ENCODE measurements around the gene OPA3.

OPA3 gene

GRCh38 chr19:45598267-45599001 lies 13.8 kb upstream of the OPA3 start:
- DNase-seq (ENCODE audit: low spot score): no peak

- no peak for DNase-seq (ENCODE audit: low spot score)
Measured at GRCh38 chr19:45597425-45598111, 13.0 kb upstream of the OPA3 start.

DNA sequence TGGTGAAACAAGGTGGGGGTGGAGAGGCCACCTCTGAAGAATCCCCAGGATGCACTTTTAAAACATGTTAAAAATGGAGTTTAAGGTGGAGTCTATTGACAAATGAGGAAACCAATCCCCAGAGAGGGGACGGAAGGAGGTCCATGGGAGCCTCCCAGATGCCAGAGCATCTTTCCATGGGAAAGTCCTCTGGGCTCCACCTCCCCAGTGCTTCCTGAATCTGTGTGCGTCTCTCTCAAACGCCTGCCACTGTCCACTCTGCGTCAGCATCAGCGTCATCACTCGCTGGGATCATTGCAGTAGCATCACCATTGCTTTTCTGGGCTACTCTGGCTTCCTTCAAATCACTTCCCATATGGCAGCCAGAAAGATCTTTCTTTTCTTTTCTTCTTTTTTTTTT lies 11.2 kb upstream of the OPA3 start:
- no peak for DNase-seq (ENCODE audit: low spot score)

DNA sequence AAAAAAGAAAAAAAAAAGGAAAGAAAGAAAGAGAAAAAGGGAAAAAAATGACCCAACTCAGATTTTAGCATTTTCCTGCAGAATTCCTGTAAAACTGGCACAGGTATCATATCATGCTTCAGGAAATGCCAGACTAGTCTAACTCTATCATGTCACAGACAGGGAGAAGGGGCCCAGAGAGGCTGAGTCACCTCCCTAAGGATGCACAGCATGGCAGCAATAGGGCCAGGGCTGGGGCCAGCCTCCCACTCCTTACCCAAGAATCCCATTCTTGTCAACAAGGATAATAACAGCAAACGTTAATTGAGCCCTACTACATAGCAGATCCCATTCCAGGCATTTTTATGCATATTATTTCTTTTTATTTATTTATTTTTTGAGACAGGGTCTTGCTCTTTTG lies 8.9 kb upstream of the OPA3 start:
- no peak for DNase-seq (ENCODE audit: low spot score)

DNA sequence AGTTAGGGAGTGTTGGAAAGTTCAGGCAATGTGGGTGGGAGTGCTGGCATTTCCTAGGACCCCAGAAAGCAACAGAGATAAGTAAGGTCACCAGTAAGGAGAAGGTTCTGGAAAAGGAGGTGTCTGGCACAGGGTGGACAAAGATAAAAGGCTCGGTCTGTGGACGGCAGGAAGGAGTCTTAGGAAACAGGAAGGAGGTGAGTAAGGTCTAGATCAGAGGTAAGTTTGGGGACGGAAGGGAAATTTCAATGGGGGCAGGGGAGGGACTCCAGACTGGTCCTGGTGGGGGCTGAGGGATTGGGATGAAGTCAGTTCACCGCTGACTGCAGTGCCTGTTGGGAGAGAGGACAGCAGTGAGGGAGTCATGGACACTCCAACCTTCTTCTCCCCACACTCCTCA lies 7.8 kb upstream of the OPA3 start:
- DNase-seq (ENCODE audit: low spot score): no peak

GRCh38 chr19:45591638-45592005 lies 7.0 kb upstream of the OPA3 start:
- no peak for DNase-seq (ENCODE audit: low spot score)

DNA sequence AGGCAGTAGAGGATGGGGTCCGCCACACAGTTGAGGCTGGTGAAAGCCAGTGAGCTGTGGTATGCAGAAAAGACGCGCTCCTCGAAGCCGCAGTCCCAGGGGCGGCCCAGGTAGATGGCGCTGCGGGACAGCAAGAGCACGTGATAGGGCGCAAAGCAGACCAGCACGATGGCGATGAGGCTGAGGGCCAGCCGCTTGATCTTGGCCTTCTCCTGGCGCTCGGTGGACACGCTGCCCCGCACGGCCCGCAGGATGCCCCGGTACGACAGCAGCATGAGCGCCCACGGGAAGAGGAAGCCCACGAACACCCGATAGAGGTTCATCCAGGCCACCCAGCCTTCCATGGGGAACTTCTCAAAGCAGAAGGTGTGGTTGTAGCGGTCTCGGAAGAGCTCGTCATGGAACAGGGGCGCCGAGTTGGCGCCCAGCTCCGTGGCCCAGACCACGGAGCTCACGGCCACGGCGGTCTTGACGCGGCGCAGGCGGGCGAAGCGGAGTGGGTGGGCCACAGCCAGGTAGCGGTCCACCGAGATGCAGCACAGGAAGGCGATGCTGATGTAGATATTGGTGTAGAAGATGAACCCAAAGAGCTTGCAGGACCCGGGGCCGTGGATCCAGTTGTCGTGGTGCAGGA lies 6.5 kb upstream of the OPA3 start:
- DNase-seq (ENCODE audit: low spot score): peak; percentile 67

- DNase-seq (ENCODE audit: low spot score): no peak
Measured at GRCh38 chr19:45590300-45591003, 5.8 kb upstream of the OPA3 start.

DNA sequence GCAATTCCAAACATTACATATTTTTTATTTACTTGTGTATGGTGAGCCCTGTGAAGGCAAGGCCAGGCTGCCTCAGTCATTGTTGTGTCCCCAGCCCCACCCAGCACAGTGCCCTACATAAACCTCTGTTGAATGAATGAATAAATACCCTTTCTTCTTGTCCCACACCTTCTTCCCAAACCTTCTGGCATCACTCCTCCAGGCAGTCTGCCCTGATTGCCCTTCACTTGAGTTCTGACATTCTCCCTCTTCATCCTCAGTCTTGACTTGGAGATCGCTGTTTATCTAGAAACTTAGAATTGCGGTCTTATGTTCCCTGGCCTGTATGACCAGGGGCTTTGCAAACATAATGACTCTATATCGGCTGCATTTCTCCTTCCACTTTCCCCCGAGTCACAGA lies 5.2 kb upstream of the OPA3 start:
- no peak for DNase-seq (ENCODE audit: low spot score)

DNA sequence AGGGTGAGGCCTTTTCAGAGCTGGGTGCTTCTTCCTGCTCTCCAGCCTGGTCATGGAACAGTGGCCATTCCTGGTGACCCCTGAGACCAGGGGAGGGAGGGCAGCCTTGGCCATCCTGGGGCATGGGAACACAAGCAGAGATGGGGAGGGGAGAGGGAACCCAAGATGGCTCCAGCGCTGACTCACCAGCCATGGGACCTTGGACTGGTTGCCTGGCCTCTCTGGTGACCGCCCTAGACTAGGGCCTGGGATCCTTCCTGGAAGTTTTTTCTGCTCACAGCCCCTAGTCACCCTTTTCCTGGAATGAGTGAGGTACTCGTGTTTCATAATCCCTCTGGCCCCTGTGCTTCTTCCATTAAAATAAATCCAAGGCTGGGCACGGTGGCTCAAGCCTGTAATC lies 3.3 kb upstream of the OPA3 start:
- no peak for DNase-seq (ENCODE audit: low spot score)

GRCh38 chr19:45585158-45585577 lies 566 bp upstream of the OPA3 start:
- no peak for DNase-seq (ENCODE audit: low spot score)

GRCh38 chr19:45581576-45581975 lies 3.0 kb downstream of the OPA3 start:
- no peak for DNase-seq (ENCODE audit: low spot score)

DNA sequence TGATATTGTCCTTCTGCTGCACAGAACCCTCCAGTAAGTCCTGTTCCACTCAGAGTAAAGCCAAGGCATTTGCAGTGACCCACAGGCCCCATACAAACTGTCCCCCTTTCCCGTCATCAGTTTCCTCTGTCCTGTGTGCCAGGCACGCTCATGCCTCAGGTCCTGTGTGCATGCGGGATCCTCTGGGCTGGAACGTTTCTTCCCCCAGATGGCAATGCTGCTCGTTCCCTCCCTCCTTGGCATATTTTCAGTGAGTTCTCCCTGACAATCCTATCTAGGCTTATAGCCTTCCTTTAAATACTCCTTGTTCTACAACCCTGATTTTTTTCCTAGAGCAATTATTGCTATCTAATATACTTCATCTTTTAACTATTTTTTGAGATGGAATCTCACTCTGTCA lies 5.7 kb downstream of the OPA3 start:
- DNase-seq (ENCODE audit: low spot score): no peak

DNA sequence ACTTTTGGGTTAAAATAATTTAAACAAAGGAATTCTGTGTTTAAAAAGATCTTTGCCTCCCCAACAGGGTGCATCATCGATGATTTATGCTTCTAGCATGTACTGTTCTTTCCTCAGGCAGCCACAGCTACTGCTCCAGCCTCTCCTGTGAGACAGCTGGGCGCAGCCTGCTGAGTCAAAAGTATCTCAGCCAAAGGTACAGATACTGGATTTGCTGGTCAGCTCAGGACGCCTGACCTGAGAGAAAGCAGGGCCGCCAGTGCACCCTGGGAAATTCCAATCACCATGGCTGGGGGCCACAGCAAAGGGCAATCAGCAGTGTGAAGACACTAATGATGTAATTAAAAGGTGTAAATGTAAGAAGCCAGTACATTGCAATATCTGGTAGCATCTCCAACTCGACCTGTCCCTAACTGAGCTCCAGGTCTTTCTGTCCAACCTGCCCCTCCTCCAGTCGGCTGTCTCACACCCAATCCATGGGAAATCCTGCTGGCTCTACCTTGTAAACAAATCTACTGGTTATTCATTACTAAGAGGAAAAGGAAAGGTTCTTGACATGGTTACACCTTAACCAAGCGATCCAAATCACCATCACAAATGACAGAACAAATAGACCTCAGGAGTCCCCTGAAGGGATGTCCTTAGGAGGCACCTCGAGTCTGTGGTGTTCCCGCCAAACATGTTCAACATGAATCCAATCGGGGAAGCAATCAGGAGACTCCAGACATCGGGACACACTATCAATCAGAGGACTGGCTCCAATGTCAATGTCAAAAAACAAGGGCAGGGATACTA lies 7.3 kb downstream of the OPA3 start:
- DNase-seq (ENCODE audit: low spot score): peak; percentile 14

- no peak for DNase-seq (ENCODE audit: low spot score)
Measured at GRCh38 chr19:45576682-45577081, 7.9 kb downstream of the OPA3 start.

GRCh38 chr19:45575216-45575615 lies 9.4 kb downstream of the OPA3 start:
- DNase-seq (ENCODE audit: low spot score): no peak

- no peak for DNase-seq (ENCODE audit: low spot score)
Measured at GRCh38 chr19:45574526-45574925, 10.1 kb downstream of the OPA3 start.

DNA sequence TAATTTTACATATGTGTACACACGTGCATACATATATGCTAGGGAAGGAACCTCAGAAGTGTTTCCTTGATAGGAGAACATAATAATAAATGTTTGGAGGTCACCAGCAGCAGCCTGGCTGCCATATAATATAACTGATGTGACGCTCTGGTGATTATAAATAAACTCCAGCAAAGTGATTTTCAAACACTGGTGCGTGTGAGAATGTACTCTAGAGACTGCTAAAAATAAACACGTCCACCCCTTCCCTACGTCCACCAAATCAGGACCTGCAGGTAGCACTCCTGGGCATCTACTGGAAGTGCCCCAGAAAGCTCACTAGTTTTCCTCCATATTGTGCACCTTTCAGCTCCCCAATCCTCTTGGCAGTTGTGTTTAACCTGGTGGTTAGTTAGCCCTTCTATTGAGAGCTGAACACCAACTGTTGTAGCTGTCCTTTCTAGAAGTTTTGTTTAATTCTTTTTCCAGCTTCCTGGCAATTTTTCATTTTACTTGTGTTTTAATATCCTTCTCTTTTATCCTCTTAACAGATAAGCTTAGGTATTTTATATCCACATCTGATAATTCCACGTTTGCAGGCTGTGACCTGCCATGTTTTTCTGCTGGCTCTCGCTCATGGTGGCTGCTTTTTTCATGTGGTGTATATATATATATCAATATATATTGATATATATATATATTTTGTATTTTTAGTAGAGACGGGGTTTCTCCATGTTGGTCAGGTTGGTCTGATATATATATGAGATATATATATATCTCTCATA lies 13.0 kb downstream of the OPA3 start:
- DNase-seq (ENCODE audit: low spot score): no peak

GRCh38 chr19:45569619-45570421 lies 14.8 kb downstream of the OPA3 start:
- DNase-seq (ENCODE audit: low spot score): peak; percentile 57

- peak; percentile 83 for DNase-seq (ENCODE audit: low spot score)
Measured at GRCh38 chr19:45568732-45569131, 15.9 kb downstream of the OPA3 start.
